Astrocyte (in vitro differentiated cells and primary cell): Measurements from ENCODE around the gene FEZF2. TPM values are rescaled to one million over a fixed set of nuclear protein-coding genes. Genes with fewer than 3 reads are reported as not detected.

Experiments
- DNase-seq: peaks from one replicate; pipeline ENCODE4 v3.0.0-alpha.2; 2010; ENCODE audit warnings: low read depth
- FAIRE-seq: peaks from 2 replicates; lab custom pipeline; 2011; peaks lifted over from hg19 to GRCh38; lab: Jason Lieb, UNC
- H2AFZ ChIP-seq: 2 replicates; pipeline ENCODE4 v1.6.0; 2012; ENCODE audit warnings: low read depth, low read length, inconsistent platforms
- H3K27ac ChIP-seq: 2 replicates; pipeline ENCODE4 v1.5.1; 2011; ENCODE audit warnings: low read depth, low read length, inconsistent platforms
- H3K27me3 ChIP-seq: 2 replicates; pipeline ENCODE4 v1.6.0; 2011; ENCODE audit warnings: low read length, inconsistent platforms; ENCODE audit not compliant: insufficient read depth
- H3K36me3 ChIP-seq: 2 replicates; pipeline ENCODE4 v1.5.1; 2011; ENCODE audit warnings: low read length, inconsistent platforms; ENCODE audit not compliant: insufficient read depth
- H3K4me1 ChIP-seq: 2 replicates; pipeline ENCODE4 v1.5.1; 2011; ENCODE audit warnings: low read length, inconsistent platforms; ENCODE audit not compliant: insufficient read depth
- H3K4me2 ChIP-seq: 2 replicates; pipeline ENCODE4 v1.6.0; 2012; ENCODE audit warnings: low read length, inconsistent platforms
- H3K4me3 ChIP-seq: 2 replicates; pipeline ENCODE4 v1.5.1; 2011; ENCODE audit warnings: low read depth, mild to moderate bottlenecking, low read length, inconsistent platforms; ENCODE audit not compliant: insufficient read depth
- H3K79me2 ChIP-seq: 2 replicates; pipeline ENCODE4 v1.6.0; 2012; ENCODE audit warnings: mild to moderate bottlenecking, low read length, inconsistent platforms; ENCODE audit not compliant: insufficient read depth
- H3K9ac ChIP-seq: 2 replicates; pipeline ENCODE4 v1.6.0; 2012; ENCODE audit warnings: mild to moderate bottlenecking, low read length, inconsistent platforms
- H3K9me3 ChIP-seq: 2 replicates; pipeline ENCODE4 v1.5.1; 2012; ENCODE audit warnings: low read depth, mild to moderate bottlenecking, low read length, inconsistent platforms; ENCODE audit not compliant: insufficient read depth
- H4K20me1 ChIP-seq: 2 replicates; pipeline ENCODE4 v1.6.0; 2012; ENCODE audit warnings: low read length, inconsistent platforms; ENCODE audit not compliant: insufficient read depth
- H3K27ac Mint-ChIP-seq: one replicate; pipeline ENCODE4 v1.8.0; 2021; ENCODE audit warnings: mild to moderate bottlenecking, mixed read lengths; ENCODE audit not compliant: unreplicated experiment
- H3K27me3 Mint-ChIP-seq: one replicate; pipeline ENCODE4 v1.8.0; 2021; ENCODE audit warnings: low read depth, mixed read lengths; ENCODE audit not compliant: unreplicated experiment
- H3K36me3 Mint-ChIP-seq: one replicate; pipeline ENCODE4 v1.8.0; 2021; ENCODE audit warnings: low read depth, mixed read lengths; ENCODE audit not compliant: unreplicated experiment
- H3K4me1 Mint-ChIP-seq: one replicate; pipeline ENCODE4 v1.8.0; 2021; ENCODE audit warnings: low read depth, mixed read lengths; ENCODE audit not compliant: unreplicated experiment
- H3K4me3 Mint-ChIP-seq: one replicate; pipeline ENCODE4 v1.8.0; 2021; ENCODE audit warnings: mild to moderate bottlenecking, moderate library complexity, mixed read lengths; ENCODE audit not compliant: unreplicated experiment
- H3K9me3 Mint-ChIP-seq: one replicate; pipeline ENCODE4 v1.8.0; 2021; ENCODE audit warnings: mild to moderate bottlenecking, mixed read lengths; ENCODE audit not compliant: unreplicated experiment
- CTCF ChIP-seq: IDR thresholded peaks from 2 replicates; pipeline ENCODE4 v1.5.1; 2011; ENCODE audit warnings: low read depth, mild to moderate bottlenecking, inconsistent platforms, low read length, moderate library complexity; ENCODE audit not compliant: insufficient read depth
- EZH2 ChIP-seq: IDR thresholded peaks from 2 replicates; pipeline ENCODE4 v1.6.1; 2012; ENCODE audit warnings: mild to moderate bottlenecking, low read length, inconsistent platforms; ENCODE audit not compliant: insufficient read depth
- total RNA-seq: library from RNA; stranded (reverse); gene quantifications from 2 replicates; pipeline ENCODE4 v1.2.1, GENCODE V29; 2021

The FEZF2 gene
- total RNA-seq, 1 donor from 2014 or later = not detected

- Mint-ChIP-seq H3K4me3 (no peak overlapping the region), H3K36me3 (no peaks in the 10 kb centered on the region), H3K9me3 (no peaks in the 10 kb centered on the region), H3K4me1 (no peaks in the 10 kb centered on the region), H3K27me3 (peaks cover 23% of the 10 kb centered on the region), H3K27ac (no peak overlapping the region)
- FAIRE-seq (no peak), DNase-seq (no peak)
- Histone ChIP-seq H3K4me3 (no peak overlapping the region), H3K4me2 (no peak overlapping the region), H3K36me3 (no peaks in the 10 kb centered on the region), H3K27ac (no peak overlapping the region), H3K9me3 (no peaks in the 10 kb centered on the region), H3K9ac (no peak overlapping the region), H3K79me2 (no peaks in the 10 kb centered on the region), H3K27me3 (no peaks in the 10 kb centered on the region), H4K20me1 (no peaks in the 10 kb centered on the region), H2AFZ (no peak overlapping the region), H3K4me1 (no peaks in the 10 kb centered on the region)
- TF ChIP-seq EZH2 = no peak
- TF ChIP-seq CTCF = no peak
Measured at GRCh38 chr3:62406945-62407344, 33.6 kb upstream of the FEZF2 start.

- TF ChIP-seq CTCF (no peak), EZH2 (no peak)
- no peaks in the 10 kb centered on the region for H3K9me3 Mint-ChIP-seq
- Histone ChIP-seq H3K9ac (no peak overlapping the region), H3K27ac (no peak overlapping the region), H3K4me3 (no peak overlapping the region), H3K27me3 (no peaks in the 10 kb centered on the region), H2AFZ (no peak overlapping the region), H3K36me3 (no peaks in the 10 kb centered on the region), H3K79me2 (no peaks in the 10 kb centered on the region), H4K20me1 (no peaks in the 10 kb centered on the region), H3K4me1 (no peaks in the 10 kb centered on the region), H3K4me2 (no peak overlapping the region), H3K9me3 (no peaks in the 10 kb centered on the region)
- no peak overlapping the region for H3K4me3 Mint-ChIP-seq
- no peak for DNase-seq
- peaks cover 23% of the 10 kb centered on the region for H3K27me3 Mint-ChIP-seq
- H3K36me3 Mint-ChIP-seq = no peaks in the 10 kb centered on the region
- no peak for FAIRE-seq
- H3K27ac Mint-ChIP-seq = no peak overlapping the region
- no peaks in the 10 kb centered on the region for H3K4me1 Mint-ChIP-seq
Measured at GRCh38 chr3:62405566-62405965, 32.2 kb upstream of the FEZF2 start.

- Mint-ChIP-seq H3K27me3 (peaks cover 23% of the 10 kb centered on the region), H3K4me1 (no peaks in the 10 kb centered on the region), H3K27ac (no peak overlapping the region), H3K36me3 (no peaks in the 10 kb centered on the region), H3K4me3 (no peak overlapping the region), H3K9me3 (no peaks in the 10 kb centered on the region)
- no peak overlapping the region for H3K4me3 ChIP-seq
- no peaks in the 10 kb centered on the region for H3K4me1 ChIP-seq
- no peak overlapping the region for H3K27ac ChIP-seq
- TF ChIP-seq CTCF (no peak), EZH2 (no peak)
- DNase-seq = no peak
- H3K27me3 ChIP-seq = no peaks in the 10 kb centered on the region
- no peaks in the 10 kb centered on the region for H3K36me3 ChIP-seq
- H2AFZ ChIP-seq = no peak overlapping the region
- no peak overlapping the region for H3K9ac ChIP-seq
- no peaks in the 10 kb centered on the region for H3K9me3 ChIP-seq
- no peak for FAIRE-seq
- H3K79me2 ChIP-seq = no peaks in the 10 kb centered on the region
- no peaks in the 10 kb centered on the region for H4K20me1 ChIP-seq
- no peak overlapping the region for H3K4me2 ChIP-seq
Measured at GRCh38 chr3:62405135-62405534, 31.8 kb upstream of the FEZF2 start.
